Measurements from ENCODE around the gene SLC14A1.

- TF ChIP-seq YY1 (IDR thresholded peaks at IDR 0.05; ENCODE audit: insufficient read depth, insufficient read length) (no peak), ZNF274 (IDR thresholded peaks at IDR 0.05; ENCODE audit: low read depth, low read length) (no peak)
These were observed 41.8 kb upstream of the SLC14A1 start for GRCh38 chr18:45682181-45682580.

All from NT2/D1 (cell line).